HG03139 (cell line): ENCODE measurements around the gene ACADL.

Source experiments
- ATAC-seq: cut with Tn5 transposase; IDR thresholded peaks from one replicate; pipeline ENCODE4 v1.9.1; 2021; ENCODE audit not compliant: unreplicated experiment

Gene ACADL

GRCh38 chr2:210171309-210172218, 53.7 kb downstream of the ACADL start, which contains the start of gene KANSL1L:
Gene KANSL1L, minus strand, starts transcription at chr2:210171409. Its CDS starts 16,827 bp downstream, at chr2:210154582.
- ATAC-seq = peak; percentile 67

- ATAC-seq = peak; percentile 55
Measured at GRCh38 chr2:210170446-210171303, 54.6 kb downstream of the ACADL start.

GRCh38 chr2:210170196-210170445, 55.1 kb downstream of the ACADL start:
- no peak for ATAC-seq

GRCh38 chr2:210169516-210170195, 55.6 kb downstream of the ACADL start:
- peak; percentile 24 for ATAC-seq

- ATAC-seq = no peak
Measured at GRCh38 chr2:210167227-210167626, 58.0 kb downstream of the ACADL start.

- ATAC-seq = no peak
Measured at GRCh38 chr2:210162466-210163124, 62.7 kb downstream of the ACADL start.

- no peak for ATAC-seq
Measured at GRCh38 chr2:210159059-210159458, 66.2 kb downstream of the ACADL start.

GRCh38 chr2:210158236-210158635, 67.0 kb downstream of the ACADL start:
- no peak for ATAC-seq

GRCh38 chr2:210157526-210157925, 67.7 kb downstream of the ACADL start:
- ATAC-seq = no peak

- ATAC-seq = no peak
Measured at GRCh38 chr2:210147614-210148013, 77.6 kb downstream of the ACADL start.
